HCT116 (cell line): Measurements from ENCODE around the gene TAAR8. TPM values are rescaled to one million over a fixed set of nuclear protein-coding genes. Genes with fewer than 3 reads are reported as not detected.

ENCODE experiments used
- ATAC-seq: fragments of 200-7000 bp; cut with Tn5 transposase; 2 replicates; pipeline ENCODE4 v1.9.1; 2020; ENCODE audit warnings: mild to moderate bottlenecking, moderate library complexity
- BruUV-seq: library from RNA; stranded (reverse); fragments of 400-500 nt; replicated peaks from 2 replicates; lab custom pipeline; 2021; lab: Mats Ljungman, UMichigan
- CTCF ChIA-PET: fragments of 300-600 bp; sonication (Branson Sonifier 250); formaldehyde crosslinking; loops from one replicate; lab custom pipeline; 2021; ENCODE audit warnings: antibody characterized with exemption; lab: Charles Lee
- POLR2A ChIA-PET: fragments of 300-600, 350-600 bp; sonication (Branson Sonifier 250); formaldehyde crosslinking; loops from one replicate; lab custom pipeline; 2021; ENCODE audit warnings: antibody characterized with exemption; lab: Charles Lee
- RAD21 ChIA-PET, 2 experiments: fragments of 300-600 bp; sonication (Branson Sonifier 250); formaldehyde crosslinking; loops; one replicate each; lab custom pipeline; 2023; ENCODE audit warnings: low total read pairs in 2 of 2; ENCODE audit not compliant: uncharacterized antibody in 2 of 2, unreplicated experiment in 2 of 2, low non-redundant PET in 1 of 2; lab: Charles Lee
- DNase-seq: peaks from one replicate; pipeline ENCODE4 v3.0.0-alpha.2; 2010; ENCODE audit warnings: low read depth, low spot score
- H2AFZ ChIP-seq: fragments of 200-600 bp; shearing (Covaris generic), sonication (generic); 2 replicates; pipeline ENCODE4 v1.6.1; 2017; ENCODE audit warnings: low read depth, mixed run types, mixed read lengths, antibody characterized with exemption, low read length; ENCODE audit not compliant: poor library complexity, severe bottlenecking
- H3K27ac ChIP-seq: 2 replicates; pipeline ENCODE4 v1.5.1; 2012; ENCODE audit warnings: low read depth, low read length
- H3K27me3 ChIP-seq: fragments of 200-600 bp; sonication (generic); 2 replicates; pipeline ENCODE4 v1.6.1; 2016; ENCODE audit warnings: mixed run types, low read length, mixed read lengths; ENCODE audit not compliant: insufficient read depth
- H3K36me3 ChIP-seq, 2 experiments: fragments of 200-500 bp in 1 of 2; fragments of 200-600 bp in 1 of 2; sonication (Bioruptor generic) in 1 of 2; sonication (generic) in 1 of 2; 2 replicates each; pipeline versions ENCODE4 v1.5.1 to v1.6.1; 2014 to 2016; ENCODE audit warnings: low read length in 2 of 2, inconsistent platforms in 1 of 2, mixed read lengths in 1 of 2, mixed run types in 1 of 2; ENCODE audit not compliant: insufficient read depth in 2 of 2, control insufficient read depth in 1 of 2
- H3K4me1 ChIP-seq, 2 experiments: fragments of 200-600 bp in 1 of 2; sonication (generic) in 1 of 2; 2 replicates each; pipeline versions ENCODE4 v1.5.1 to v1.6.1; 2012 to 2017; ENCODE audit warnings: low read length in 2 of 2, inconsistent platforms in 1 of 2, mild to moderate bottlenecking in 1 of 2, mixed read lengths in 1 of 2, mixed run types in 1 of 2, moderate library complexity in 1 of 2; ENCODE audit not compliant: insufficient read depth in 2 of 2, control insufficient read depth in 1 of 2
- H3K4me2 ChIP-seq: fragments of 200-600 bp; sonication (generic); 2 replicates; pipeline ENCODE4 v1.6.1; 2017; ENCODE audit warnings: mixed run types, low read length, mixed read lengths
- H3K4me3 ChIP-seq, 2 experiments: fragments of 200-600 bp in 1 of 2; sonication (generic) in 1 of 2; replicated peaks in 1 of 2; 2 replicates each; pipeline ENCODE4 v1.5.1; 2011 to 2016; ENCODE audit warnings: low read length in 2 of 2, control low read depth in 1 of 2, low read depth in 1 of 2, mild to moderate bottlenecking in 1 of 2, mixed read lengths in 1 of 2, mixed run types in 1 of 2
- H3K79me2 ChIP-seq: fragments of 200-600 bp; sonication (generic); 2 replicates; pipeline ENCODE4 v1.6.1; 2017; ENCODE audit warnings: mild to moderate bottlenecking, mixed run types, low read length, moderate library complexity, mixed read lengths; ENCODE audit not compliant: insufficient read depth
- H3K9ac ChIP-seq: fragments of 200-600 bp; sonication (generic); 2 replicates; pipeline ENCODE4 v1.6.1; 2016; ENCODE audit warnings: low read length, mixed read lengths
- H3K9me2 ChIP-seq: fragments of 200-600 bp; sonication (generic), shearing (Covaris generic); 2 replicates; pipeline ENCODE4 v1.6.1; 2017; ENCODE audit warnings: mixed run types, mild to moderate bottlenecking, moderate library complexity; ENCODE audit not compliant: insufficient read depth
- H3K9me3 ChIP-seq, 2 experiments: fragments of 200-500 bp in 1 of 2; fragments of 200-600 bp in 1 of 2; sonication (Bioruptor generic) in 1 of 2; sonication (generic) in 1 of 2; 2 replicates each; pipeline ENCODE4 v1.6.1; 2014 to 2017; ENCODE audit warnings: low read length in 2 of 2, mixed read lengths in 2 of 2, inconsistent platforms in 1 of 2, low read depth in 1 of 2, mild to moderate bottlenecking in 1 of 2, mixed run types in 1 of 2, moderate library complexity in 1 of 2; ENCODE audit not compliant: control insufficient read depth in 1 of 2, insufficient read depth in 1 of 2
- H4K20me1 ChIP-seq: fragments of 200-600 bp; sonication (generic), shearing (Covaris generic); 2 replicates; pipeline ENCODE4 v1.6.1; 2017; ENCODE audit warnings: mixed run types, mild to moderate bottlenecking, moderate library complexity; ENCODE audit not compliant: insufficient read depth
- ATF3 ChIP-seq: IDR thresholded peaks from 2 replicates; pipeline ENCODE4 v1.6.1; 2012
- CBX3 ChIP-seq: IDR thresholded peaks from 2 replicates; pipeline ENCODE4 v1.6.1; 2012; ENCODE audit warnings: low read depth
- CEBPB ChIP-seq: IDR thresholded peaks from 2 replicates; pipeline ENCODE4 v1.6.1; 2012; ENCODE audit warnings: low read depth
- CTCF ChIP-seq, 3 experiments: fragments of 200-600 bp in 1 of 3; sonication (generic) in 1 of 3; IDR thresholded peaks in 2 of 3; conservative IDR thresholded peaks in 1 of 3; 2 replicates each; pipeline ENCODE4 v1.5.1; 2012 to 2017; ENCODE audit warnings: low read depth in 2 of 3, low read length in 2 of 3, antibody characterized with exemption in 1 of 3, borderline replicate concordance in 1 of 3, control low read depth in 1 of 3, mild to moderate bottlenecking in 1 of 3, mixed read lengths in 1 of 3, mixed run types in 1 of 3, moderate library complexity in 1 of 3; ENCODE audit not compliant: insufficient read depth in 1 of 3
- EGR1 ChIP-seq: IDR thresholded peaks from 2 replicates; pipeline ENCODE4 v1.6.1; 2012; ENCODE audit warnings: low read depth
- EZH2phosphoT487 ChIP-seq: fragments of 200-600 bp; IDR thresholded peaks from 2 replicates; pipeline ENCODE4 v1.6.1; 2018; ENCODE audit warnings: antibody characterized with exemption, borderline replicate concordance
- FOSL1 ChIP-seq: IDR thresholded peaks from 2 replicates; pipeline ENCODE4 v1.6.1; 2012; ENCODE audit warnings: low read depth
- JUND ChIP-seq: IDR thresholded peaks from 2 replicates; pipeline ENCODE4 v1.6.1; 2012
- POLR2A ChIP-seq: IDR thresholded peaks from 2 replicates; pipeline ENCODE4 v1.7.0; 2011; ENCODE audit warnings: borderline replicate concordance; ENCODE audit not compliant: insufficient read depth, insufficient read length; ENCODE audit errors: extremely low read depth
- POLR2AphosphoS5 ChIP-seq: IDR thresholded peaks from 2 replicates; pipeline ENCODE4 v1.6.1; 2011; ENCODE audit warnings: mild to moderate bottlenecking, low read depth, low read length, moderate library complexity
- RAD21 ChIP-seq: IDR thresholded peaks from 2 replicates; pipeline ENCODE4 v1.6.1; 2012; ENCODE audit warnings: low read depth, mild to moderate bottlenecking
- REST ChIP-seq: IDR thresholded peaks from 2 replicates; pipeline ENCODE4 v1.6.1; 2012; ENCODE audit warnings: low read depth
- SIN3A ChIP-seq: IDR thresholded peaks from 2 replicates; pipeline ENCODE4 v1.6.1; 2012; ENCODE audit warnings: low read depth
- SP1 ChIP-seq: IDR thresholded peaks from 2 replicates; pipeline ENCODE4 v1.6.1; 2012; ENCODE audit warnings: low read depth
- TCF7L2 ChIP-seq: IDR thresholded peaks from 2 replicates; pipeline ENCODE4 v1.7.0; 2011; ENCODE audit warnings: borderline replicate concordance, inconsistent platforms; ENCODE audit not compliant: insufficient read depth, insufficient read length; ENCODE audit errors: extremely low read depth
- YY1 ChIP-seq: IDR thresholded peaks from 2 replicates; pipeline ENCODE4 v1.6.1; 2011; ENCODE audit warnings: low read length, low read depth, moderate library complexity, mild to moderate bottlenecking; ENCODE audit not compliant: insufficient replicate concordance; ENCODE audit errors: extremely low read depth
- ZBTB33 ChIP-seq: IDR thresholded peaks from 2 replicates; pipeline ENCODE4 v1.6.1; 2011; ENCODE audit warnings: mild to moderate bottlenecking, low read length, moderate library complexity; ENCODE audit not compliant: insufficient replicate concordance; ENCODE audit errors: extremely low read depth
- ZFX ChIP-seq: fragments of 450-650 bp; IDR thresholded peaks from 2 replicates; pipeline ENCODE4 v1.6.1; 2017
- ZNF274 ChIP-seq: fragments of 200-500 bp; sonication (Bioruptor generic); IDR thresholded peaks from 2 replicates; pipeline ENCODE4 v1.6.1; 2014; ENCODE audit warnings: mild to moderate bottlenecking, low read depth, low read length, inconsistent platforms
- intact Hi-C: fragments of 100-400 bp; cut with micrococcal nuclease; formaldehyde crosslinking; loops from 2 replicates; pipeline ENCODE4 v1.10.0; 2022
- total RNA-seq: library from RNA; stranded (reverse); gene quantifications from one replicate; pipeline ENCODE4 v1.2.1, GENCODE V29; 2021; ENCODE audit not compliant: unreplicated experiment

Gene TAAR8
- total RNA-seq, 1 experiment from 2014 or later, result not detected

- H3K9me3 ChIP-seq, result no peaks in the 10 kb centered on the region
- no peak for TF ChIP-seq FOSL1
- TF ChIP-seq SP1, result no peak
- no peak for TF ChIP-seq CBX3
- no peak for TF ChIP-seq RAD21
- TF ChIP-seq TCF7L2, result no peak
- no peak for TF ChIP-seq POLR2AphosphoS5
- TF ChIP-seq CTCF (IDR thresholded peaks at IDR 0.05 in 2 of 3, conservative IDR thresholded peaks at IDR 0.05 in 1 of 3; ENCODE audit: borderline replicate concordance in 1 of 3, insufficient read depth in 1 of 3, low read depth in 2 of 3, low read length in 2 of 3), result no peak
- no peak for TF ChIP-seq SIN3A
- TF ChIP-seq ZFX, result no peak
- TF ChIP-seq POLR2A, result no peak
- no peak for TF ChIP-seq ATF3
- TF ChIP-seq YY1, result no peak
- no peak for TF ChIP-seq EZH2phosphoT487
- no peak for TF ChIP-seq REST
- no peak for TF ChIP-seq CEBPB
- TF ChIP-seq JUND, result no peak
- no peak for TF ChIP-seq ZNF274
- no peak for TF ChIP-seq EGR1
- no peak for TF ChIP-seq ZBTB33
- TF ChIP-seq, all 23 proteins: peak for 0
- no peak overlapping the region for H3K27ac ChIP-seq
- ATAC-seq (no peak), DNase-seq (no peak)
- peaks cover 0 to under 1% of the 10 kb centered on the region in 2 experiments; a peak in 2 of 4 replicates for H3K4me1 ChIP-seq
- RAD21 ChIA-PET, result no interaction called here
- H3K79me2 ChIP-seq, result no peaks in the 10 kb centered on the region
- H4K20me1 ChIP-seq, result no peaks in the 10 kb centered on the region
- no peak overlapping the region for H3K4me3 ChIP-seq
- CTCF ChIA-PET, result no interaction called here
- no TSS peak for BruUV-seq
- H3K36me3 ChIP-seq, result no peaks in the 10 kb centered on the region
- H3K9ac ChIP-seq, result no peak overlapping the region
- intact Hi-C loops, result no loop called here
- no peak overlapping the region for H2AFZ ChIP-seq
- no peaks in the 10 kb centered on the region for H3K9me2 ChIP-seq
- H3K4me2 ChIP-seq, result no peak overlapping the region
- peaks cover 4% of the 10 kb centered on the region; the same call in 1 of the 2 replicates for H3K27me3 ChIP-seq
- POLR2A ChIA-PET, result no interaction called here
Observed at GRCh38 chr6:132520953-132521352, 31.5 kb upstream of the TAAR8 start.
